SW 1271 (cell line): Measurements from ENCODE around the gene ABHD17A.
"Not testable (repeated sequence)": the region's sequence is repeated elsewhere in the genome, so short reads cannot be mapped to it uniquely, and the experiment has no call there.

Experiments used
- DNase-seq, 2 experiments: peaks; one replicate each; lab custom pipeline; 2025; lab: John Stamatoyannopoulos, UW

Gene ABHD17A

DNA sequence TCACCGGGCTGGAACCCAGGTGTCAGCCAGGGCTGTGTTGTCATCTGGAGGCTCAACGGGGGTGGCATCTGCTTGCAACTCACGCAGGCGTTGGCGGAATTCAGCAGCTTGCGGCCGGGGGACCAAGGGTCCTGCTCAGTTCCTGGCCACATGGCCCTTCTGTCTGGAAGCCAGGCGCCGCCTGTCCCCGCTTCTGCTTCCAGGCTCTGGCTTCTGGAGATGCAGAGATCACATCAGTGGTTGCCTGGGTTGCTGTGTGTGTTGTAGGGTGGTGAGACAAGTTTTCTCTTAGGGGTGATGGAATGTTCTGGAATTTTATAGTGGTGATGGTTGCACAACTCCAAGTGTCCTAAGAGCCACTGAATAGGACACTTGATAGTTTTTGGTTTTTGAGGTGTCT is 24.9 kb upstream of the ABHD17A start:
- DNase-seq: no peak

- DNase-seq: no peak
Observed at GRCh38 chr19:1909761-1910080, 24.4 kb upstream of the ABHD17A start.

DNA sequence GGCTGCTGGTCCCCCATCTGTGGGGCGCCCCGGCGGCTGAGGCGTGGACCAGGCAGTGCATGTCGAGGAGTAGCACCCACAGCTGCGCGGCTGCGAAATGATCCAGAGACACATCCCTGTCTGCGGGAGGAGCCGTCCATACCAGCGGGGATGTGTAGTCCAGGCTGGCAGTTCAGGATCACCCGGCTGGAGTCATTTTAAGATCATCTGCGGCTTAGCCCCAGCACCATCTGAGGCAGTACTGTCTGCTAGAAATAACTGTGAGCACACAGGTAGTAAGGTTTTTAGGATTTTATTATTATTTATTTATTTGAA is 23.0 kb upstream of the ABHD17A start:
- DNase-seq: no peak

GRCh38 chr19:1907563-1908363 is 22.5 kb upstream of the ABHD17A start:
- DNase-seq: no peak

GRCh38 chr19:1906985-1907562 is 21.8 kb upstream of the ABHD17A start:
- no peak for DNase-seq

DNA sequence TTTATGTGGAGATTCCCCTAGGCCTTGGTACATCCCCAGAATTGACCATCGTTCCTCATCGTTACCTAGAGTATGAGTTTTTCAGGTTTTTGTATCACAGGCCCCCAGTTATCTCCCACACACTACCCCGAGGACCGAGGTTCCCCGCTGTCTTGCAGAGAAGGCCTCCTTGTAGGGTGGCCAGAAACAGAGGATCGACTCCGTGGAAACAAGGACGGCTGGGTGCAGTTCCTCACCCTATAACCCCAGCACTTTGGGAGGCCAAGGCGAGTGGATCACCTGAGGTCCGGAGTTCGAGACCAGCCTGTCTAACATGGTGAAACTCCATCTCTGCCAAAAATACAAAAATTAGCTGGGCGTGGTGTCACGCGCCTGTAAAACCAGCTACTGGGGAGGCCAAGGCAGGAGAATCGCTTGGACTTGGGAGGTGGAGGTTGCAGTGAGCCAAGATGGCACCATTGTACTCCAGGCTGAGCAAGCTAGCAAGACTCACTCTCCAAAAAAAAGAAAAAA is 20.6 kb upstream of the ABHD17A start:
- DNase-seq: no peak

- DNase-seq: peak; percentile 93 to 97
Observed at GRCh38 chr19:1905110-1905862, 20.0 kb upstream of the ABHD17A start, which contains the start of the genes ADAT3 and SCAMP4. TSS of gene ADAT3 (plus strand) at chr19:1905399. CDS start at chr19:1912048, 6,649 bp downstream. TSS of gene SCAMP4 (plus strand) at chr19:1905399. CDS start at chr19:1915020, 9,621 bp downstream.

DNA sequence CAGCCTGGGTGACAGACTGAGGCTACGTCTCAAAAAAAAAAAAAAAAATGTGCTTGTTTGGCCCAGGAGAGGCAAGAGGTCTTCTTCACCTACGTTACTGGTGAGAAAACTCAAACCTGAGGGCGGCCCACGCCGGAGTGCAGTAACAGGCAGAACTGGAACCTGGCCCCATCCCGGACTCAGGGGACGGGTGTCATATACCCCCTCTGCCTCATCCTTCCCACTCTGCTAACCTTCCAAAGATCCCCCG is 19.5 kb upstream of the ABHD17A start:
- DNase-seq: no peak

GRCh38 chr19:1902923-1903322 is 17.6 kb upstream of the ABHD17A start:
- no peak for DNase-seq

DNA sequence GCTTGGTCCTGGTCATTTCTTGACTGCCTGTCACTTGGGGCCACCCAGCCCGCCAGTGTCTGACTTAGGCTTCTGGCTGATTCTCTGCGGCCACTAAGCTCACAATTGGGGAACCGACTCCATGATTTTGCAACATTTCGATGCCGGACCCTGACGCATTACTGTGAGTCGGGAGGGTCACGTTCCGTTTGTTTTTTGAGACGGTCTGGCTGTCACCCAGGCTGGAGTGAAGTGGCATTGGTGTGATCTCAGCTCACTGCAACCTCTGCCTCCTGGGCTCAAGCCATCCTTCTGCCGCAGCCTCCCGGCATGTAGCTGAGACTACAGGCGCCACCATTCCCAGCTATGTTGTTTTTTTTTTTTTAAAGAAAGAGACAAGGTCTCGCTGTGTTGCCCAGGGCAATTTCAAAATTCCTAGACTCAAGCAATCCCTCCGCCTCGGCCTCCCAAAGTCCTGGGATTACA is 16.7 kb upstream of the ABHD17A start:
- no peak for DNase-seq

- no peak for DNase-seq
Observed at GRCh38 chr19:1896508-1896907, 11.2 kb upstream of the ABHD17A start.

GRCh38 chr19:1893791-1894190 is 8.5 kb upstream of the ABHD17A start:
- DNase-seq: no peak

- DNase-seq: no peak
Observed at GRCh38 chr19:1889907-1890306, 4.6 kb upstream of the ABHD17A start.

DNA sequence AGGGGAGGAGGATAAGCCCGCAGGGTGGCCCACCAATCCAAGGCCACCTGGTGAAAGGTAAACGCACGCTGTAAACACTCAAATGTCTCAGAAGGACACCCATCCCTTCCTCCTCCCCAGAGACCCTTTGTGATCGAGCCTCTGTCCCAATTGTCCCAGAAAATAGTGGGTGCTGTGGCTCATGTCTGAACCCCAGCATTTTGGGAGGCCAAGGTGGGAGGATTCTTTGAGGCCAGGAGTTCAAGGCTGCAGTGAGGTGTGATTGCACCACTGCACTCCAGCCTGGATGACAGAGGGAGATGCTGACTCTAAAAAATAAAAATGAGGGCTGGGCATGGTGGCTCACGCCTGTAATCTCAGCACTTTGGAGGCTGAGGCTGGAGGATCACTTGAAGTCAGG is 3.1 kb upstream of the ABHD17A start:
- DNase-seq: no peak

DNA sequence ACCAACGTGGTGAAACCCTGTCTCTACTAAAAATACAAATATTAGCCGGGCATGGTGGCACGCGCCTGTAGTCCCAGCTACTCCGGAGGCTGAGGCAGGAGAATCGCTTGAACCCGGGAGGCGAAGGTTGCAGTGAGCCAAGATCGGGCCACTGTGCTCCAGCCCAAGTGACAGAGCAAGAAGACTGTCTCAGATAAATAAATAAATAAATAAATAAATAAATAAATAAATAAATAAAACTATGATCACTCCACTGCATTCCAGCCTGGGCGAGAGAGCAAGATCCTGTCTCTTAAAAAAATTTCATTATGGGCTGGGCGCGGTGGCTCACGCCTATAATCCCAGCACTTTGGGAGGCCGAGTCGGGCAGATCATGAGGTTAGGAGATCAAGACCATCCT is 1.1 kb upstream of the ABHD17A start:
- not testable (repeated sequence) for DNase-seq

DNA sequence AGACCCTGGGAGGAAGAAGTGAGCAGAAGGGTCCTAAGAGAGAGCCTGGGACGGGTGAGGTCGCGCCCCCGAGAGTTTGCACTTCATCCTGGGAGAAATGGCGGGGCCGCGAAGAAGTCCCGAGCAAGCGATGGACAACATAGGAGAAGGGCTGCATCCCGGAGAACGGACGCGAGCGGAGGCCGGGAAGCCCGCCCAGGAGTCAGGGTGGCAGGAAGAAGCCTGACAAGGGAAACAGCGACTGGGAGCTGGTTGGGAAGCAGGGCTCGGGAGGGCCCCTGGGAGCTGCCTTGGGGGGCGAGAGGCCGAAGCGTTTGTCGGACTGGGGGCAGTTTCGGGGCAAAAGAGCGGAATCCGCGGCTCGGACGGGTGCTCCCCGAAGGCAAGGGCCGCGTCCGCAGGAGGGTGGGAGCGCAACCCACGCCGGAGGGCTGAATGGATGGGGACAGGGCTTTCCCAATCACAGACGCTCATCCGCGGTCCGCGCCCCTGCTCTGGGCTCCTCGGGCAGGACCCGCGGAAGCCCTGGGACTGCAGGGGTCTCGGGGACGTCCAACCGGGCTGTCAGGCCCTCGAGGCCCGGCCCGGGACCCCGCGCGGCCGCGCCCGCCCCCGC is 469 bp downstream of the ABHD17A start:
- DNase-seq: no peak

GRCh38 chr19:1884291-1884718 is 991 bp downstream of the ABHD17A start:
- DNase-seq: no peak

DNA sequence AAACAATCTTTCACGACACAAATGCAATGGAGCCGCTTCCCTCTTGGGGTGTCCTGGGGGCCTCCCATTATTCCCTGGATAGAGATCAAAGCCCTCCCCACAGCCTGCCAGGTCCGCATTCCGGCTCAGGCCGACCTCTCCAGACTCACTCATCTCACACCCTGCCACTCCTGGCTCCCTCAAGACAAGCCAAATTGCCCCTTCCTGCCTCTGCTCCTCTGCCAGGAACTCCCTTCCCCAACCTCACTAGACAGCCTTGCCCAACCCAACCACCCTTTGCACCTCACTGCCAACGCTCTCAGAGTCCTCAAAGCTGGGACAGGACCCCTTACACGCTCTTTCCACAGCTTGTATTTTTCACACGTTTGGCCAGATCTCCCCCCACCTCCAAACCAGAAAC is 1.5 kb downstream of the ABHD17A start:
- no peak for DNase-seq

DNA sequence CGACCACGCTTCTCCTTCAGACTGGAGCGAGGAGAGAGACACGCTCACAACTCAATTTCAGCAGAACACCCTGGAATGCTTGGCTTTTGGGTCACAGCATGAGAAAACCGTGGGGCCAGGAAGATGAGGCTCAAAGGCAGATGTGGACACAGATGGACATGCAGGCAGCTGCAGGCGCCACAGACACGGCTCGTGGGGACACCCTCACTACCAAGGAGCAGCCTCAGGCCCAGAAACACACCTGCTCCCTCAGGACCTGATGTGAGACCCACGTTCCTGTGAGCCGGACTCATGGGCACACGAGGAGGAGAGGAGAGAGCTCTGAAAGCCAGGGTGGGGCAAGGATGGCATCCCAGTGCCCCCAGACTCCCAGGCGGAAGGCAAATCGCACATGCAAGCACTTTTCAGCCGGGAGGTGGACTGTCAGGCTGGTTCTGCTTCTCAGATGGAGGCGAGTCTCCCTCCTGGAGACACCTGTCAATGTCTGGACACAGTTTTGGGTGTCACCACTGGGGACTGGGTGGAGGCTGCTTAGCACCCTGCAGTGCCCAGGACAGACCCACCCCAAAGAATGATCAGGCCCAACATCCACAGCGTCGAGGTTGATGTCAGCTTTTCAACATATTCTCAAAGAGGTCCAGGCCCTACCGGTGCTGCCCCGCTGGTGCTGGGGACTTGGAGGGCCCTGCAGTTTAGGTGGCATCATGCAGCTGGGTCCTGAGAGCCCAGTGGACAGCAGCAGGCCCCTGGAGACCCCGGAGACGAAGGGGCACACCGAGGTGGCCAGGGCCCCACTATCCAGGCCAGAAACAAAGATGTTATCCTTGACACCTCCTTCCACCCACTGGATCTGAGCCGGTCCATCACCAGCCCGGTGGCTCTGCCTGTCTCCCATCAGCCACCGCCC is 2.3 kb downstream of the ABHD17A start:
- no peak for DNase-seq

DNA sequence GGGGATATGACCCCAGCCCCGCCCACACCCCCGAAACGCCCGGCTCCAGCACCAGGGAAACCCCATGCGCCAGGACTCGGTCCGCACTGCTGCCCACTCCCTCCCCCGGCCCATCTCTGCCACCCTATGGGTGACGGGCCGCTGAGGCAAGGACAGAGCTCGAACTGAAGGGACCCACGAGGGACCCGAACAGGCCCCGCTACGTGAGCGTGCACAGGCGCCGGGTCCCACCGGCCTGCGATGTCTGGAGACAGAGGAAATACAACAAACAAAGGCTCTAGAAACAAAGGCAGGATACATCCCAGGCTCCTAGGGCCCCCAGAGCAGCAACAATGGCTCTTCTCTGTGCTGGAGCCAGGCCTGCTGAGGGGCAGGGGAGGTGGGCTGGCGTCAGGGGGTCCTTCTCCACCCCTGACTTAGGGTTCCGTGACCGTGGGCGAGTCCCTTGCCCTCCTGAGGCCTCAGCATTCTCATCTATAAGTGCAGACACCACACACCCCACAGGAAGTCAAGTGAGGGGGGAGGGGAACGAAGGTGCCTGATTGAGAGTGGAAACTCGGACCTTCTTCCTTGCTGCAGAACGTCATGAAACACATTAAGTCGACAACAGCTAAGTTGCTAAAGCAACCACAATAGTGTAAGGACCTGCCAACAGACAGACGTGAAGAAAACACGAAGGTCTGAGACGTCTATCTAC is 3.1 kb downstream of the ABHD17A start:
- DNase-seq: no peak
